ENCODE measurements around the gene ZFP69B. TPM values are rescaled to one million over a fixed set of nuclear protein-coding genes. Genes with fewer than 3 reads are reported as not detected.

Gene ZFP69B
- polyA plus RNA-seq, 1 of the 3 experiments (the other 2 are of a cell fraction) = 1.7 TPM

- Histone ChIP-seq H3K36me3 (replicated peaks in 1 of 2; ENCODE audit: control insufficient read depth in 1 of 2, insufficient read depth in 2 of 2, low read length in 1 of 2) (peaks cover 7 to 9% of the 10 kb centered on the region in 2 experiments), H2AFZ (ENCODE audit: low read depth) (no peak overlapping the region), H3K9me2 (no peaks in the 10 kb centered on the region), H3K27ac (ENCODE audit: low read depth in 2 of 2, low read length in 1 of 2) (no peak overlapping the region), H4K20me1 (ENCODE audit: insufficient read depth) (no peaks in the 10 kb centered on the region), H3K79me2 (ENCODE audit: insufficient read depth) (no peaks in the 10 kb centered on the region), H3K27me3 (ENCODE audit: insufficient read depth) (no peaks in the 10 kb centered on the region), H3F3A (replicated peaks; ENCODE audit: insufficient read depth) (no peaks in the 10 kb centered on the region), H3K9me3 (no peaks in the 10 kb centered on the region), H3K4me2 (no peak overlapping the region), H3K9ac (no peak overlapping the region), H3K4me1 (ENCODE audit: control insufficient read depth in 1 of 2, insufficient read depth in 2 of 2, low read depth in 1 of 2, low read length in 1 of 2) (no peaks in the 10 kb centered on the region), H3K4me3 (ENCODE audit: low read depth in 2 of 2, low read length in 1 of 2) (no peak overlapping the region)
- CTCF ChIA-PET = interaction anchor here (1.0 to 2.4 kb wide), 6 partner anchors 8 to 280 kb away, joined by 3 to 9 read pairs (median 5); no protein-coding TSS in a partner anchor
- TF ChIP-seq MXI1 (IDR thresholded peaks at IDR 0.05; ENCODE audit: low read depth, low read length) (no peak), PBX3 (IDR thresholded peaks at IDR 0.05) (no peak), JUND (IDR thresholded peaks at IDR 0.05) (no peak), SIN3A (IDR thresholded peaks at IDR 0.05; ENCODE audit: borderline replicate concordance, low read depth, low read length) (no peak), EP300 (IDR thresholded peaks at IDR 0.05; ENCODE audit: borderline replicate concordance in 1 of 2, low read depth in 1 of 2, low read length in 1 of 2) (no peak), POLR2AphosphoS5 (IDR thresholded peaks at IDR 0.05; ENCODE audit: low read depth, low read length) (no peak), RCOR1 (IDR thresholded peaks at IDR 0.05; ENCODE audit: low read length) (no peak)
- POLR2A ChIA-PET = interaction anchor here (1.2 kb wide), 1 partner anchor 272 kb away, joined by 3 read pairs; no protein-coding TSS in a partner anchor
- 95% methylated on average over 6 of the region's 6 CpGs for WGBS (ENCODE audit: low lambda C conversion rate)
- no peak for DNase-seq
Observed at GRCh38 chr1:40423951-40424618, 26.2 kb upstream of the ZFP69B start.

DNA sequence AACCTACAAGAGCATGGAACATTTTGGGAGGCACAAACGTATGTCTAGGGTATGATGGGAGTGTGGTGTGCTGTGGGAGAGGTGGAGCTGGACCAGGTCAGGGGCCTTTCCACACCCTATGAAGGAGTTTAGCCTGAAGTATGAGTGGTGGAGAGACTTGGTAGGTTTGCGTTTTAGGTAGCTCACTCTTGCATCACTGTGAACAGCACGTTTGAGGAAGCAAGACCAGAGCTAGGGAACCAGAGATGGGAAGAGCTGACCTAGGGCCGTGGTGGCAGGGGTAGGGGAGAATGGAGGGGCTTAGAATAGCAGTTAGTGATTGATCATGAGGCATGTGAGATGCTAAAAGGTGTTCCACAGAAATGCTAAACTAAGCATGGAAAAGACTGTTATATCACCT is 25.1 kb upstream of the ZFP69B start:
- DNase-seq = no peak
- Histone ChIP-seq H4K20me1 (ENCODE audit: insufficient read depth) (no peaks in the 10 kb centered on the region), H3K9ac (no peak overlapping the region), H3K27me3 (ENCODE audit: insufficient read depth) (no peaks in the 10 kb centered on the region), H3K9me2 (no peaks in the 10 kb centered on the region), H3K36me3 (replicated peaks in 1 of 2; ENCODE audit: control insufficient read depth in 1 of 2, insufficient read depth in 2 of 2, low read length in 1 of 2) (peaks cover under 1 to 7% of the 10 kb centered on the region in 2 experiments), H3K4me3 (ENCODE audit: low read depth in 2 of 2, low read length in 1 of 2) (no peak overlapping the region), H3K27ac (ENCODE audit: low read depth in 2 of 2, low read length in 1 of 2) (no peak overlapping the region), H3F3A (replicated peaks; ENCODE audit: insufficient read depth) (no peaks in the 10 kb centered on the region), H3K4me1 (ENCODE audit: control insufficient read depth in 1 of 2, insufficient read depth in 2 of 2, low read depth in 1 of 2, low read length in 1 of 2) (no peaks in the 10 kb centered on the region), H3K4me2 (no peak overlapping the region), H3K79me2 (ENCODE audit: insufficient read depth) (no peaks in the 10 kb centered on the region), H3K9me3 (no peaks in the 10 kb centered on the region), H2AFZ (ENCODE audit: low read depth) (no peak overlapping the region)
- ChIA-PET POLR2A (interaction anchor here (1.2 kb wide), 1 partner anchor 273 kb away, joined by 3 read pairs; no protein-coding TSS in a partner anchor), CTCF (interaction anchor here (1.3 to 2.8 kb wide), 7 partner anchors 9 to 281 kb away, joined by 3 to 12 read pairs (median 5); no protein-coding TSS in a partner anchor)
- TF ChIP-seq NRF1 (IDR thresholded peaks at IDR 0.05; ENCODE audit: low read depth, low read length) (no peak), CHD2 (IDR thresholded peaks at IDR 0.05; ENCODE audit: low read length, partially characterized antibody) (no peak), SMC3 (IDR thresholded peaks at IDR 0.05; ENCODE audit: low read depth, low read length) (no peak), USF2 (IDR thresholded peaks at IDR 0.05; ENCODE audit: borderline replicate concordance, low read depth, low read length) (no peak), TEAD4 (IDR thresholded peaks at IDR 0.05; ENCODE audit: borderline replicate concordance, insufficient read depth) (no peak), FOSL2 (IDR thresholded peaks at IDR 0.05; ENCODE audit: borderline replicate concordance, low read depth) (no peak), RXRA (IDR thresholded peaks at IDR 0.05; ENCODE audit: borderline replicate concordance, low read depth) (no peak)
- WGBS (ENCODE audit: low lambda C conversion rate) = 84% methylated on average over 4 of the region's 4 CpGs

All from SK-N-SH (cell line).